Subcutaneous preadipocyte (primary cell): ENCODE results near the gene GJB3. TPM values are rescaled to one million over a fixed set of nuclear protein-coding genes. Genes with fewer than 3 reads are reported as not detected.

Experiments used
- total RNA-seq: library from RNA; depleted of rRNA; stranded (reverse); fragments of >200 nt; gene quantifications from 2 replicates; pipeline ENCODE4 v1.2.3, GENCODE V29; 2012

Gene GJB3
- under 0.01 TPM in 1 of 2 replicates, not detected in the other for total RNA-seq

GRCh38 chr1:34781071-34781843 lies at the start of gene GJB3:
Gene GJB3 (plus strand): TSS chr1:34781214. CDS start chr1:34784763, 3,549 bp downstream.

GRCh38 chr1:34754964-34755637 lies 25.9 kb upstream of the GJB3 start, which contains the start of gene GJB5:
Gene GJB5 (plus strand): TSS chr1:34755047. CDS start chr1:34757331, 2,284 bp downstream.

GRCh38 chr1:34759503-34760357 lies 21.3 kb upstream of the GJB3 start, which contains the start of gene GJB4:
Gene GJB4 (plus strand): TSS chr1:34759740. CDS start chr1:34761255, 1,515 bp downstream.

GRCh38 chr1:34792868-34793727 lies 12.1 kb downstream of the GJB3 start, which contains the start of gene GJA4:
Gene GJA4 (plus strand): TSS chr1:34792999. CDS start chr1:34794214, 1,215 bp downstream.

Other genes starting within 250 kb of the GJB3 start
- not detected in 2 replicates for gene GJB5, start 26.2 kb upstream of the GJB3 start, total RNA-seq
- not detected in 2 replicates for gene GJB4, start 21.5 kb upstream of the GJB3 start, total RNA-seq
- not detected in 2 replicates for gene GJA4, start 11.8 kb downstream of the GJB3 start, total RNA-seq
- 24.6 and 26.5 TPM in 2 replicates for gene SMIM12, start 78.5 kb downstream of the GJB3 start, total RNA-seq
- gene DLGAP3, start 148.4 kb downstream of the GJB3 start, total RNA-seq = under 0.01 TPM in 2 replicates
- 20.3 and 20.9 TPM in 2 replicates for gene TMEM35B, start 204.1 kb downstream of the GJB3 start, total RNA-seq